GM19099 (cell line): ENCODE data around the gene PNRC2.

Source experiments
- POLR2A ChIP-seq: IDR thresholded peaks from 3 replicates; pipeline ENCODE4 v1.6.1; 2011; ENCODE audit warnings: low read depth; ENCODE audit not compliant: insufficient read length; ENCODE audit errors: extremely low read depth

PNRC2 gene

GRCh38 chr1:23928789-23929188 lies 30.8 kb upstream of the PNRC2 start:
- no peak for TF ChIP-seq POLR2A

GRCh38 chr1:23930270-23930669 lies 29.4 kb upstream of the PNRC2 start:
- no peak for TF ChIP-seq POLR2A

- no peak for TF ChIP-seq POLR2A
Measured at GRCh38 chr1:23930861-23931490, 28.7 kb upstream of the PNRC2 start.

GRCh38 chr1:23931491-23931880 lies 28.1 kb upstream of the PNRC2 start:
- no peak for TF ChIP-seq POLR2A

GRCh38 chr1:23936481-23937176 lies 23.0 kb upstream of the PNRC2 start:
- no peak for TF ChIP-seq POLR2A

GRCh38 chr1:23947366-23947765 lies 12.3 kb upstream of the PNRC2 start:
- no peak for TF ChIP-seq POLR2A

- no peak for TF ChIP-seq POLR2A
Measured at GRCh38 chr1:23953020-23953419, 6.6 kb upstream of the PNRC2 start.

GRCh38 chr1:23957096-23957495 lies 2.5 kb upstream of the PNRC2 start:
- TF ChIP-seq POLR2A, result no peak

- peak; percentile 71 for TF ChIP-seq POLR2A
Measured at GRCh38 chr1:23958810-23959460, 693 bp upstream of the PNRC2 start.

- TF ChIP-seq POLR2A, result no peak
Measured at GRCh38 chr1:23960291-23961020, 828 bp downstream of the PNRC2 start.

- no peak for TF ChIP-seq POLR2A
Measured at GRCh38 chr1:23963617-23964234, 4.1 kb downstream of the PNRC2 start.

GRCh38 chr1:23964235-23964668 lies 4.6 kb downstream of the PNRC2 start:
- TF ChIP-seq POLR2A, result peak; percentile 21

GRCh38 chr1:23964790-23965740 lies 5.4 kb downstream of the PNRC2 start:
- no peak for TF ChIP-seq POLR2A

- no peak for TF ChIP-seq POLR2A
Measured at GRCh38 chr1:23966973-23967493, 7.4 kb downstream of the PNRC2 start.
